ENCODE data around the gene CDC42EP5.

DNA sequence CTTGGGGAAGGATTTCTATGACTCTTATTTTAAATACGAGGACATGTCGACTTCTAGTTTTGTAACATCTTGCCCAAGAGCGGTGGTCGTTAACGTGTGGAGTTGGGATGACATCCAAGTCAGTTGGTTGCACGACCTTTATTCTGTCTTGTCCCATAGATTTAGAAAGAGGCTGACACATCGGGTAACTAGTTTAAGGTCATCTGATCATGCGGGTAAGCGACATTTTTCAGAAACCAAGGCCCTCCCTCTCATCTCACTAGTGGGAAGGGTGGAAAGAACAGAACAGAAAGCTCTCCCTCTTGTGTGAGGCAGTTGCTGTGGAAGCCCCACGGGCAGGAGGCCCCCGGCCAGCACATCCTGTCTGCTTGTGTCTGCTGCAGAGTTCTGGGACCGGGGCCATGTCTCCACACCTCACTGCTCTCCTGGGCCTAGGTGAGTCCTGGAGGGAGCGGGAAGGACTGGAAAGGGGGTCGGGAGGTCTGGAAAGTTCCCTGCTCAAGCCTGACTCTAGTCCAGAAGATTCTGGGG, 29.5 kb upstream of the CDC42EP5 start, which contains the start of gene LAIR2:
- TF ChIP-seq, protein P1, sequence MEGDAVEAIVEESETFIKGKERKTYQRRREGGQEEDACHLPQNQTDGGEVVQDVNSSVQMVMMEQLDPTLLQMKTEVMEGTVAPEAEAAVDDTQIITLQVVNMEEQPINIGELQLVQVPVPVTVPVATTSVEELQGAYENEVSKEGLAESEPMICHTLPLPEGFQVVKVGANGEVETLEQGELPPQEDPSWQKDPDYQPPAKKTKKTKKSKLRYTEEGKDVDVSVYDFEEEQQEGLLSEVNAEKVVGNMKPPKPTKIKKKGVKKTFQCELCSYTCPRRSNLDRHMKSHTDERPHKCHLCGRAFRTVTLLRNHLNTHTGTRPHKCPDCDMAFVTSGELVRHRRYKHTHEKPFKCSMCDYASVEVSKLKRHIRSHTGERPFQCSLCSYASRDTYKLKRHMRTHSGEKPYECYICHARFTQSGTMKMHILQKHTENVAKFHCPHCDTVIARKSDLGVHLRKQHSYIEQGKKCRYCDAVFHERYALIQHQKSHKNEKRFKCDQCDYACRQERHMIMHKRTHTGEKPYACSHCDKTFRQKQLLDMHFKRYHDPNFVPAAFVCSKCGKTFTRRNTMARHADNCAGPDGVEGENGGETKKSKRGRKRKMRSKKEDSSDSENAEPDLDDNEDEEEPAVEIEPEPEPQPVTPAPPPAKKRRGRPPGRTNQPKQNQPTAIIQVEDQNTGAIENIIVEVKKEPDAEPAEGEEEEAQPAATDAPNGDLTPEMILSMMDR (IDR thresholded peaks at IDR 0.05), result no peak
- TF ChIP-seq EZH2 (IDR thresholded peaks at IDR 0.05; ENCODE audit: borderline replicate concordance, insufficient read depth, low read depth, low read length, poor library complexity, severe bottlenecking), result no peak

Data from B cell (primary cell).